Left lung (tissue), 10 donors: ENCODE data around the gene RSU1. TPM values are rescaled to one million over a fixed set of nuclear protein-coding genes. Genes with fewer than 3 reads are reported as not detected.

ENCODE experiments used
- ATAC-seq: fragments of 200-7000 bp; cut with Tn5 transposase; one replicate; pipeline ENCODE4 v1.9.1; 2020; ENCODE audit warnings: moderate library complexity
- DNase-seq, 4 donors: peaks; one replicate each; pipeline ENCODE4 v3.0.0-alpha.2; 2013 to 2020
- H3K27ac ChIP-seq, 2 donors: fragments of 200-600 bp; sonication (generic) in 1 of 2; one replicate each; pipeline versions ENCODE4 v1.5.0 to v1.8.0; 2020 to 2021
- H3K27me3 ChIP-seq, 2 donors: fragments of 200-600 bp; sonication (generic) in 1 of 2; one replicate each; pipeline versions ENCODE4 v1.5.0 to v1.8.0; 2020 to 2021
- H3K36me3 ChIP-seq, 2 donors: fragments of 200-600 bp; sonication (generic) in 1 of 2; one replicate each; pipeline versions ENCODE4 v1.5.0 to v1.8.0; 2020 to 2021
- H3K4me1 ChIP-seq, 2 donors: fragments of 200-600 bp; one replicate each; pipeline ENCODE4 v1.8.0; 2021
- H3K4me3 ChIP-seq, 2 donors: fragments of 200-600 bp; sonication (generic) in 1 of 2; one replicate each; pipeline versions ENCODE4 v1.5.0 to v1.8.0; 2020 to 2021; ENCODE audit warnings: mild to moderate bottlenecking in 1 of 2
- H3K9me3 ChIP-seq, 2 donors: fragments of 200-600 bp; sonication (generic) in 1 of 2; one replicate each; pipeline versions ENCODE4 v1.5.0 to v1.8.0; 2020 to 2021
- CTCF ChIP-seq, 2 donors: fragments of 200-600 bp; sonication (generic) in 1 of 2; IDR thresholded peaks; one replicate each; pipeline versions ENCODE4 v1.5.0 to v1.8.0; 2021; ENCODE audit warnings: antibody characterized with exemption in 2 of 2
- intact Hi-C, 2 donors: fragments of 100-400 bp; cut with DNase I; formaldehyde crosslinking; loops; one replicate each; pipeline versions ENCODE4 v1.11.2 to v1.14.2; 2022
- polyA plus RNA-seq, 6 donors: library from polyadenylated mRNA; unstranded; fragments of 120-200 nt; gene quantifications; one replicate each; pipeline ENCODE4 v1.2.1, GENCODE V29; 2013; ENCODE audit not compliant: insufficient read length in 6 of 6
- total RNA-seq, 2 donors: library from RNA; stranded (reverse); fragmentation: NEBNext Ultra II Directional; extraction: Animal tissue kit (Norgen Biotek cat#: 25700); gene quantifications; one replicate each; pipeline ENCODE4 v1.2.1, GENCODE V29; 2021
- donor health status: DM: no; HTN: yes; CAD: no.
- donor health status: DM: no; HTN: no; CAD: no.

Gene RSU1
- total and polyA plus RNA-seq, 8 donors = 68.1 to 114 (median 85.3) TPM

GRCh38 chr10:16853809-16854208, 36.6 kb upstream of the RSU1 start:
- DNase-seq = no peak
- H3K4me3 ChIP-seq = no peak overlapping the region
- H3K4me1 ChIP-seq = no peaks in the 10 kb centered on the region
- H3K27me3 ChIP-seq = no peaks in the 10 kb centered on the region
- no peak for TF ChIP-seq CTCF (IDR thresholded peaks at IDR 0.05)
- intact Hi-C loops = no loop called here
- H3K27ac ChIP-seq = no peak overlapping the region
- H3K9me3 ChIP-seq = no peaks in the 10 kb centered on the region
- no peak for ATAC-seq
- H3K36me3 ChIP-seq = no peaks in the 10 kb centered on the region

GRCh38 chr10:16853201-16853600, 36.0 kb upstream of the RSU1 start:
- peak in 1 of 2 donors; percentile 33 for TF ChIP-seq CTCF (IDR thresholded peaks at IDR 0.05)
- DNase-seq (no peak), ATAC-seq (peak; percentile 54)
- no peaks in the 10 kb centered on the region for H3K9me3 ChIP-seq
- H3K27me3 ChIP-seq = no peaks in the 10 kb centered on the region
- intact Hi-C loops = no loop called here
- H3K36me3 ChIP-seq = no peaks in the 10 kb centered on the region
- H3K4me1 ChIP-seq = no peaks in the 10 kb centered on the region
- H3K4me3 ChIP-seq = no peak overlapping the region
- H3K27ac ChIP-seq = no peak overlapping the region

GRCh38 chr10:16852624-16853023, 35.4 kb upstream of the RSU1 start:
- no peak for TF ChIP-seq CTCF (IDR thresholded peaks at IDR 0.05)
- ATAC-seq = no peak
- intact Hi-C loops = no loop called here
- no peaks in the 10 kb centered on the region for H3K9me3 ChIP-seq
- H3K4me3 ChIP-seq = no peak overlapping the region
- no peak overlapping the region for H3K27ac ChIP-seq
- no peak for DNase-seq
- H3K27me3 ChIP-seq = no peaks in the 10 kb centered on the region
- no peaks in the 10 kb centered on the region for H3K4me1 ChIP-seq
- no peaks in the 10 kb centered on the region for H3K36me3 ChIP-seq

- DNase-seq (no peak), ATAC-seq (no peak)
- TF ChIP-seq CTCF (IDR thresholded peaks at IDR 0.05) = no peak
- no peak overlapping the region for H3K27ac ChIP-seq
- no peaks in the 10 kb centered on the region for H3K4me1 ChIP-seq
- H3K36me3 ChIP-seq = no peaks in the 10 kb centered on the region
- H3K9me3 ChIP-seq = no peaks in the 10 kb centered on the region
- no peak overlapping the region for H3K4me3 ChIP-seq
- no peaks in the 10 kb centered on the region for H3K27me3 ChIP-seq
- intact Hi-C loops = no loop called here
Measured at GRCh38 chr10:16848562-16849154, 31.4 kb upstream of the RSU1 start.

GRCh38 chr10:16847644-16848043, 30.4 kb upstream of the RSU1 start:
- Histone ChIP-seq H3K4me1 (no peaks in the 10 kb centered on the region), H3K27ac (no peak overlapping the region), H3K9me3 (no peaks in the 10 kb centered on the region), H3K27me3 (no peaks in the 10 kb centered on the region), H3K36me3 (no peaks in the 10 kb centered on the region), H3K4me3 (no peak overlapping the region)
- ATAC-seq (no peak), DNase-seq (no peak)
- no peak for TF ChIP-seq CTCF (IDR thresholded peaks at IDR 0.05)
- intact Hi-C loops = no loop called here
